Fibroblast of peridontal ligament (primary cell): ENCODE data around the gene CNGA3.
"Not testable (repeated sequence)": the region's sequence is repeated elsewhere in the genome, so short reads cannot be mapped to it uniquely, and the experiment has no call there.

Source experiments
- DNase-seq: peaks from one replicate; pipeline ENCODE4 v3.0.0-alpha.2; 2010; ENCODE audit errors: extremely low read depth

The CNGA3 gene

GRCh38 chr2:98346311-98347236 is at the start of gene CNGA3:
Gene CNGA3, plus strand, starts transcription at chr2:98346456. Its CDS starts 23,520 bp downstream, at chr2:98369976.
- no peak for DNase-seq

- DNase-seq: no peak
Measured at GRCh38 chr2:98297817-98298682, 48.2 kb upstream of the CNGA3 start.

- DNase-seq: no peak
Measured at GRCh38 chr2:98298683-98299164, 47.5 kb upstream of the CNGA3 start.

GRCh38 chr2:98299211-98299905 is 46.9 kb upstream of the CNGA3 start:
- no peak for DNase-seq

GRCh38 chr2:98300141-98300874 is 45.9 kb upstream of the CNGA3 start:
- no peak for DNase-seq

GRCh38 chr2:98301469-98301868 is 44.8 kb upstream of the CNGA3 start:
- no peak for DNase-seq

- DNase-seq: not testable (repeated sequence)
Measured at GRCh38 chr2:98307131-98307696, 39.0 kb upstream of the CNGA3 start.

GRCh38 chr2:98308068-98308467 is 38.2 kb upstream of the CNGA3 start:
- peak; percentile 53 for DNase-seq

GRCh38 chr2:98308532-98308931 is 37.7 kb upstream of the CNGA3 start:
- DNase-seq: no peak

DNA sequence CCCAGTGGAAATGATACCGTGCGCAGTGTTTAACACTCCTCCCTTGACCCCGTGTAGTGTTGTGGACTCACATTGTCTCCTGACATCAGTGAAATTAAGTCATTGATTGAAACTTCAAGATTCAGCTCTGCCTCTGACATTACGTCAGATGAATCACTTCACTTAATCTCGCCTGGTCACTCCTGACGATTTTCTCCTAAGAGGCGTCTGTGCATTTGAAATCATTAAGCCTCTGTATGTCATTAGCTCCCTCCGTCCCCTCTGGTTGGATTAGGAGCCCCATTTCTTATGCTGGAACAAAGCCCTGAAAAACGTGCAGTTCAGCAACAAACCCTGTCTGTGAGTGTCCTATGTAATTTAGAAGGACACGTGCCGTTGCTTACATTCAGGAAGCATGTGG is 36.7 kb upstream of the CNGA3 start:
- DNase-seq: no peak

DNA sequence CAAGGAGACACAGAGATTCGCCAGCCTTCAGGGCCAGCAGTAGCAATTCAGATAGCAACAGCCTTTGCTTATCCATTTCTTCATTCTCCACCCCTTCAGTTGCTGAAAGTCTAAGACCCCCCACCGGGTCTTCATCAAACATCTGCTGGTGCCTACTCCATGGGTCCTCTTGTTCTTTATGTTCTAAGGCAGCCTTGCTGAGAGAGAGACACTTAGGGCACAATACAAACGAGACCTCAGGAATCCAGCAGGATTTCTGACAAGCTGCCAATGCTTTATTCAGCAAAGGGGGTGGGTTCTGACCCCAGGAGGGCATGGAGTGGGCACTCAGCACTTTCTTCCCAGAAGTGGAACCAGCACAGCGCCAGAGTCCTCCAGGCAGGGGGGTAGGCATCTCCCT is 36.2 kb upstream of the CNGA3 start:
- no peak for DNase-seq

- no peak for DNase-seq
Measured at GRCh38 chr2:98311090-98311489, 35.2 kb upstream of the CNGA3 start.

GRCh38 chr2:98311771-98312545 is 34.3 kb upstream of the CNGA3 start:
- DNase-seq: no peak

DNA sequence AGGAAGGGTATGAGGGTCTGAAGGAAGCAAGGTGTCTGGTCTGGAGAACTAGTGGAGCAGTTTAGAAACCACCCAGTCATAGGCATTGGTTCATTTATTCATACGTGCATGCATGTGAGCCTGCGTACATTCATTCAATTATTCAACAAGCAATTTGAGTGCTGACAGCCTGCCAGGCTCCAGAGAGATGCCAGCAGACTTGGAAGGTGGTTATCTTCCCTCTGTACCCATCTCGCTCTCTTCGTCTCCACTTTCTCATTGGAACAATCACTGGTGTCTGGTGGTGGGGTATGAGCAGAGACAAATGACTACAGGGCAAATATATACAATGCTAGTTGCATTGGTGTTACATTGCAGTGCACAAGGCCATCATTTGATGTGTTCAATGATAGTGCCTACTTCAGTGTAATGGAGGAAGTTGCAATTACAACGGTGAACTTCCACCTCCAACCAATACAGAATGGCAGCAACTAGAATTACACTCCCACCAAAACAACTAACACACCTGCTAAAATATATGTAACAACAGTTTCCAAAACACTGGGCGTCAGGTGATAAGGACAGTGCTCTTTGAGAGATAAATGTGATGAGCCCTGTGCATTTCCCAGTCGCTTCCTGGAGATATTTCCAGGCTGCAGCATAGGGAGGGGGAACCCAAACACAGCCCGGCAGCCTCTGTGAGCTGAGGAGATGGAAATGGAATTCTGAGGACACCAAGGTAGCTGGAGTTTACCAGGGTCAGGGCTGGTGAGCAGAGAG is 32.6 kb upstream of the CNGA3 start:
- no peak for DNase-seq

- DNase-seq: no peak
Measured at GRCh38 chr2:98314251-98314650, 32.0 kb upstream of the CNGA3 start.

DNA sequence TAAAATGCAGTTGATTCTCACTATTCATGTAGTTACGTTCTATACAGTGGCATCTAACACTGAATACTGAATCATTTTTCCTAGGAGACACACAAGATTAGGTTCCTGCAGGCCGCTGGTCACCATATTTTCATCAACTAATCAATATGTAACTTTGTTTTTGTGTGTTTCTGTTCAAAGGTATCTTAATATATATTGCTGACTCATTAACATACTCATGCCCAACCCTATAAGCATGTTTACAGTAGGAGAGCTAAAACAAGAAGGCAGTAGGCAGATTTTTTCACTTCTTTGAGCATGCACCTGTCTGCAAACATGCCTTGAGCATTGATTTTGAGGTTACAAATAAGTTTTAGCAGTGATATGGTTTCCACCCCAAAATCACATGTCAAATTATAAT is 30.3 kb upstream of the CNGA3 start:
- no peak for DNase-seq

GRCh38 chr2:98317214-98317613 is 29.0 kb upstream of the CNGA3 start:
- DNase-seq: no peak

- DNase-seq: not testable (repeated sequence)
Measured at GRCh38 chr2:98320171-98320570, 26.1 kb upstream of the CNGA3 start.

DNA sequence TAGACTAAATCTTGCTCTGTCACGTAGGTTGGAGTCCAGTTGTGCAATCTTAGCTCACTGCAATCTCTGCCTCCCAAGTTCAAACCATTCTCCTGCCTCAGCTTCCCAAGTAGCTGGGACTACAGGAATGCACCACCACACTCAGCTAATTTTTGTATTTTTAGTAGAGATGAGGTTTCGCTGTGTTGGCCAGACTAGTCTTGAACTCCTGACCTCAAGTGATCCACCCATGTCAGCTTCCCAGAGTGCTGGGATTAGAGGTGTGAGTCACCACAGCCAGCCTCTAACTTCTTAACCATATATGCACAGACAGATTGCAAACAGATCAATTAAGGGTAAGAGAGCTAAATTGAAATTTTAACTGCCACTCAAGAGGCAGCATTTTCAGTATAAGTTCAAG is 22.1 kb upstream of the CNGA3 start:
- peak; percentile 46 for DNase-seq
